ENCODE measurements around the gene H2BK1.
A peak's percentile ranks its signal among the peaks of the same experiment; 100 is the strongest.

The H2BK1 gene

GRCh38 chr7:151252961-151253711, 42.8 kb upstream of the H2BK1 start:
- DNase-seq (ENCODE audit: insufficient read length, low spot score) (no peak), FAIRE-seq (no peak)

DNA sequence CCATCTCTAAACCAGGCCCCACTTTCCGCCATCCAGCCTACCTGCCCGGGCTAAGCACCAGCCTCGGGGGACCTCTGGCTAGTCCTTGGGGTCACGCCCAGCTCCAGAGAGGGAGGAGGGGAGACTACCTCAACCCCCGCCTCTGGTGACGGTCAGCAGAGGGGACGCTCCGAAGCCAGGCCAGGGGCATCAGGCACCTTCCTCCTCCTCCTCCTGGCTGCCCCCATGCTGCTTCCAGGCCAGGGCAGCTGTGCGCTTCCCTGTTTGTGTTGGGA, 42.2 kb upstream of the H2BK1 start:
- DNase-seq (ENCODE audit: insufficient read length, low spot score) (no peak), FAIRE-seq (no peak)
- TF ChIP-seq, protein P1, sequence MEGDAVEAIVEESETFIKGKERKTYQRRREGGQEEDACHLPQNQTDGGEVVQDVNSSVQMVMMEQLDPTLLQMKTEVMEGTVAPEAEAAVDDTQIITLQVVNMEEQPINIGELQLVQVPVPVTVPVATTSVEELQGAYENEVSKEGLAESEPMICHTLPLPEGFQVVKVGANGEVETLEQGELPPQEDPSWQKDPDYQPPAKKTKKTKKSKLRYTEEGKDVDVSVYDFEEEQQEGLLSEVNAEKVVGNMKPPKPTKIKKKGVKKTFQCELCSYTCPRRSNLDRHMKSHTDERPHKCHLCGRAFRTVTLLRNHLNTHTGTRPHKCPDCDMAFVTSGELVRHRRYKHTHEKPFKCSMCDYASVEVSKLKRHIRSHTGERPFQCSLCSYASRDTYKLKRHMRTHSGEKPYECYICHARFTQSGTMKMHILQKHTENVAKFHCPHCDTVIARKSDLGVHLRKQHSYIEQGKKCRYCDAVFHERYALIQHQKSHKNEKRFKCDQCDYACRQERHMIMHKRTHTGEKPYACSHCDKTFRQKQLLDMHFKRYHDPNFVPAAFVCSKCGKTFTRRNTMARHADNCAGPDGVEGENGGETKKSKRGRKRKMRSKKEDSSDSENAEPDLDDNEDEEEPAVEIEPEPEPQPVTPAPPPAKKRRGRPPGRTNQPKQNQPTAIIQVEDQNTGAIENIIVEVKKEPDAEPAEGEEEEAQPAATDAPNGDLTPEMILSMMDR (IDR thresholded peaks at IDR 0.05; ENCODE audit: insufficient read depth, missing control alignments) = no peak

More at GRCh38 chr7:151252961-151253711, 42.8 kb upstream of the H2BK1 start:
- TF ChIP-seq, protein P1 (IDR thresholded peaks at IDR 0.05; ENCODE audit: insufficient read depth, missing control alignments) = no peak

DNA sequence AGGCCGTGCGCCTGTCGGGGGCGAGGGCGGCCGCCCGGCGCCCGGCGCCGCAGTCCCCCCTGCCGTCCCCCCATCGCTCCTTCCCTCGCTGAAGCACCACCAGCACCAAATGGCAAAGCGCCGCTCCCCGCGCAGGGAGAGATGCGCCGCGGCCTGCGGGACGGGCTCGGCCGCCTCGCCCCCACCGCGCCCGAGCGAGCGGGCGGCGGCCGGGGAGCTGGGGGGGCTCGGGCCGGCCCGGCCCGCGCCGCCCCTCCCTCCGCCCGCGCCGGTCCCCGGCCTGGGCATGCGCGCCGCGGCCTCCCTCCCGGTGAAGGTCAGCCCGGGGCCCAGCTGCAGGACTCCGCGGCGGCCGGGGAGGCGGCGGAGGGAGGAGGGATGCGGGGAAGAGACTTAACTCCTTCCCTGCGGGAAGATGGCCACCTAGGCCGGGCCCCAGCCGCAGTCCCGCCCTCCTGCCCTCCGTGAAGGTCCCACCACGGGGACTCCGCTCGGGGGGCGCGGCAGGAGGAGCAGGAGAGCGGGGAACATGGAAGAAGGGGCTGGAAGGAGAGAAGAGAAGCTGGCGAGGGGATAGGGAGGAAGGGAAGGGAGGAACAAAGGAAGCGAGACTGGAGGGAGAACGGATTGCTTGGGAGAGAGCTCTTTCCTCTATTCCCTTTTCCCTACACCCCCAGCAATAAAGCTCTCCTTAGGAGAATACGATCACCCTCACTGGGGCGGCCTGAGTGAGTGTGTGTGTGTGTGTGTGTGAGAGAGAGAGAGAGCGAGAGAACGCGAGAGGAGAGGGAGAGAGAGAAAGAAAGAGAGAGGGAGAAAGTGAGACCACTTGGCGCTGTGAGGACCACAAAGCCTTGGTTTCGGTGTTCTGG, 41.6 kb upstream of the H2BK1 start:
- no peak for FAIRE-seq
- TF ChIP-seq, protein P1 (IDR thresholded peaks at IDR 0.05; ENCODE audit: insufficient read depth, missing control alignments) = no peak
- peak; percentile 93 for DNase-seq (ENCODE audit: insufficient read length, low spot score)

DNA sequence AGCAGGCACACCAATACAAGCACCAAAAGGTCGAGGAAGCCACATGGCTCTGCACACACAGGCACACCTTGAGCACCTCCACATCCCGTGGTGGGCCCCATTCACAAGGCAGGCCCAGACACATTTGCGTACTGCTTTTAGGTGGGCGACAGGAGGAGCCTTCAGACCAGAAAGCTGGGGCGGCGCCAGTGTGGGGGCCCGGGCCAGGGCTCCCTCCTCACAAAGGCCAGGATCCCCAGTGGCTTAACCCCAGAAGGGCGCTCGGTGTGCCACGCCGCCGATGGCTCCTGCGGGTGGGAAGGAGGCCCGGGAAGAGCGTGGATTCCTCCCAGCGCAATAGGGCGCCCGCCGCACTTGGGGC, 41.0 kb upstream of the H2BK1 start:
- TF ChIP-seq, protein P1 (IDR thresholded peaks at IDR 0.05; ENCODE audit: insufficient read depth, missing control alignments) = no peak
- DNase-seq (ENCODE audit: insufficient read length, low spot score) (no peak), FAIRE-seq (no peak)

DNA sequence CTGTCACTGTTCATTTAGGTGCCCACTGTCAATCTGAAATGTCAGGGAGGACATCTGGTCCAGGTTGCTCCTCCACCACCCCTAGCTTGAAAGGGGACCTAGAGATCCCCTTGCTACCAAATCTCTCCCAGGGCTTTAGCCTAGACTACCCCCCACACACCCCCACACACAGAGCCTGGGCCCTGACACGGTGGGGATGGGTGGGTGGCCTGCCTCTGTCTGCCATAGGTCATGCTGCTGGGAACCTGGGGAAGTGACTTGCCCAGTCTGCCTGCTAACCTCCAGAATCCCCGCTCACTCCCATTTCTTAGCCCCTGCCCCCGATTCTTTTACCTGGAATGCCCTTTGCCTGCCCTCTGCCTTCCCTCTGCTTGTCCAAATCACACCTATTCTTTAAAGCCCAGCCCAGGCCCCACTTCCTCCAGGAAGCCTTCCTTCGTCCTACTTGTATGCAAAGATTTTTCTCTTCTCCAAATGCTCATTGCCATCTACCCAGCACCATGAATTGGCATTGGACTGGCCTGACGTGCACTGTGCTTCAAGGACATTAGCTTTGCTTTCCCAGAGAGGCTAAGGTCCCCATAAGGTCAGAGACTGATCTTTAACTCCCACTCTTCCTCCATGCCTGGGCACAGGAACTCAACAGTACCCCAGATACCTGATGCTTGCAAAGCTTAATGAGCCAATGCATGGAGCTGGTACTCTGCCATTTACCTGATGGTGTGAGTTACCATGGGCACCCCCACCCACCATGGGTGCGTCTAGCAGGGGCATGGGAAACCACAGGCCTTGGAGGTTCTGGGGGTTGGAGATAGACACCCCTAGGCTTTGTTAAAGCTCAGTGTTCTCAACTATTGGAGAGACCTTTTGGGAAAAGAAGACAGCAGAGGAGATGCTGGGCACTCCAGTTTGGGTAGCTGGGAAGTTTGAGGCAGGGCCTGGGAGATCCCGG, 40.2 kb upstream of the H2BK1 start:
- TF ChIP-seq, protein P1 (IDR thresholded peaks at IDR 0.05; ENCODE audit: insufficient read depth, missing control alignments) = no peak
- DNase-seq (ENCODE audit: insufficient read length, low spot score) (no peak), FAIRE-seq (no peak)

- no peak for DNase-seq (ENCODE audit: insufficient read length, low spot score)
- TF ChIP-seq, protein P1 (IDR thresholded peaks at IDR 0.05; ENCODE audit: insufficient read depth, missing control alignments) = no peak
- no peak for FAIRE-seq
These were observed 39.4 kb upstream of the H2BK1 start for GRCh38 chr7:151249732-151250072.
